Keratinocyte (primary cell): ENCODE data around the gene TNFRSF11A.

ENCODE experiments used
- CTCF ChIP-seq, 3 experiments: IDR thresholded peaks in 1 of 3; conservative IDR thresholded peaks in 1 of 3; optimal IDR thresholded peaks in 1 of 3; 2 replicates in 2 of 3; 3 replicates in 1 of 3; pipeline versions ENCODE3 to v1.5.1; 2011; ENCODE audit warnings: low read length in 3 of 3, mild to moderate bottlenecking in 3 of 3, moderate library complexity in 2 of 3, control low read depth in 1 of 3, inconsistent platforms in 1 of 3; ENCODE audit not compliant: insufficient read depth in 2 of 3; ENCODE audit errors: extremely low read depth in 1 of 3
- EZH2 ChIP-seq: IDR thresholded peaks from one replicate; pipeline ENCODE4 v1.6.1; 2012; ENCODE audit warnings: inconsistent platforms, mild to moderate bottlenecking, low read length, moderate library complexity

GRCh38 chr18:62347089-62347506 is 22.0 kb downstream of the TNFRSF11A start:
- TF ChIP-seq CTCF (optimal IDR thresholded peaks at IDR 0.05 in 1 of 3, IDR thresholded peaks at IDR 0.05 in 1 of 3, conservative IDR thresholded peaks at IDR 0.05 in 1 of 3; ENCODE audit: extremely low read depth in 1 of 3, insufficient read depth in 2 of 3, low read length in 3 of 3), result no peak
- TF ChIP-seq EZH2, result no peak
